Heart left ventricle (tissue), 16 donors: ENCODE measurements around the gene LVRN. TPM values are rescaled to one million over a fixed set of nuclear protein-coding genes. Genes with fewer than 3 reads are reported as not detected.

ENCODE experiments used
- ATAC-seq, 4 donors: fragments of 200-7000 bp; cut with Tn5 transposase; one replicate each; pipeline ENCODE4 v1.9.1; 2020 to 2022; ENCODE audit warnings: moderate library complexity in 4 of 4, mild to moderate bottlenecking in 3 of 4, moderate number of reproducible peaks in 1 of 4
- DNase-seq, 5 donors: peaks; one replicate each; pipeline ENCODE4 v3.0.0-alpha.2; 2020
- H3K27ac ChIP-seq, 12 donors: fragments of 200-600 bp; sonication (generic) in 4 of 12; one replicate each; pipeline versions ENCODE4 v1.5.0 to v1.8.0; 2016 to 2022; ENCODE audit warnings: mild to moderate bottlenecking in 2 of 12
- H3K27me3 ChIP-seq, 9 donors: fragments of 200-600 bp; sonication (generic) in 2 of 9; one replicate each; pipeline versions ENCODE4 v1.5.1 to v1.8.0; 2016 to 2022; ENCODE audit warnings: mild to moderate bottlenecking in 3 of 9
- H3K36me3 ChIP-seq, 9 donors: fragments of 200-600 bp; sonication (generic) in 2 of 9; one replicate each; pipeline versions ENCODE4 v1.5.0 to v1.8.0; 2018 to 2022; ENCODE audit warnings: mild to moderate bottlenecking in 2 of 9
- H3K4me1 ChIP-seq, 12 donors: fragments of 200-600 bp; sonication (generic) in 4 of 12; one replicate each; pipeline versions ENCODE4 v1.5.0 to v1.8.0; 2016 to 2022; ENCODE audit warnings: mild to moderate bottlenecking in 3 of 12
- H3K4me3 ChIP-seq, 12 donors: fragments of 200-600 bp; sonication (generic) in 4 of 12; one replicate each; pipeline versions ENCODE4 v1.5.0 to v1.8.0; 2017 to 2022; ENCODE audit warnings: mild to moderate bottlenecking in 9 of 12, moderate library complexity in 4 of 12
- H3K9me3 ChIP-seq, 12 donors: fragments of 200-600 bp; sonication (generic) in 4 of 12; one replicate each; pipeline versions ENCODE4 v1.5.0 to v1.8.0; 2016 to 2022; ENCODE audit warnings: mild to moderate bottlenecking in 1 of 12
- CTCF ChIP-seq, 12 donors: fragments of 200-600 bp; sonication (generic) in 4 of 12; IDR thresholded peaks; one replicate each; pipeline versions ENCODE4 v1.5.0 to v1.8.0; 2018 to 2022; ENCODE audit warnings: antibody characterized with exemption in 12 of 12, mild to moderate bottlenecking in 5 of 12
- POLR2A ChIP-seq, 2 donors: fragments of 450-650 bp; IDR thresholded peaks; one replicate each; pipeline ENCODE4 v1.6.1; 2017; ENCODE audit warnings: antibody characterized with exemption in 2 of 2, mild to moderate bottlenecking in 2 of 2, moderate library complexity in 2 of 2
- WGBS, 4 donors: extraction: QIAGEN DNeasy Blood & Tissue Kit in 2 of 4; methylation state at CpG; one replicate each; pipeline versions ENCODE4 v1.1.5 to v1.1.7; 2013 to 2018; 5-methylcytosine and 5-hydroxymethylcytosine counted together
- intact Hi-C, 10 donors: fragments of 100-400 bp; cut with DNase I; formaldehyde crosslinking; loops; one replicate each; pipeline versions ENCODE4 v1.11.1 to v1.14.2; 2022
- polyA plus RNA-seq, 2 donors: library from polyadenylated mRNA; stranded (reverse); fragments of 200-250 nt; gene quantifications; one replicate each; pipeline ENCODE4 v1.2.3, GENCODE V29; 2013
- total RNA-seq, 9 donors: library from RNA; depleted of rRNA in 2 of 9; stranded (reverse); fragments of >200 nt in 2 of 9; fragmentation: NEBNext Ultra II Directional in 3 of 9; extraction: Animal tissue kit (Norgen Biotek cat#: 25700) in 3 of 9; gene quantifications; one replicate each; pipeline versions ENCODE4 v1.1.0 to v1.2.4, GENCODE V29; 2016 to 2023
- donor health status: ischemic (EF 13 %, LVEDD 7.1; RV severe dilation, severe dysfunction).
- donor health status: healthy with polysubstance abuse.
- donor health status: DM: no; HTN: yes; CAD: no.
- donor health status: DM: no; HTN: no; CAD: no.
- donor health status: ischemic (EF 25% LVEDD 6.9; RV normal size, moderate dysfunction).
- donor health status: ischemic (EF 25% LVEDD 5.7; RV mildly dilated, moderate dysfunction).
- donor health status: healthy.
- donor health status: DM: yes; HTN: yes; CAD: no.
- donor health status: ischemic (EF 35%, LVEDD 5.7; RV mildly dilated, moderate dysfunction).
- donor health status: nonischemic (EF 11% LVEDD 7.7; RV severe dilation, severe dysfunction).
- donor health status: DM: yes; HTN: yes; CAD: no.
- donor health status: PGD.
- donor health status: ischemic (EF 29% LVEDD 5.4; RV normal size, mild dysfunction).
- donor health status: nonischemic (EF 23%, LVEDD 6.1; RV moderate dilation, normal function).

LVRN gene
- total and polyA plus RNA-seq, 11 donors: 0.13 to 2.1 (median 0.38) TPM; not detected in 3

GRCh38 chr5:116032094-116032517 lies 69.8 kb downstream of the LVRN start, which contains the start of gene ARL14EPL:
Gene ARL14EPL, plus strand, starts transcription at chr5:116032472. Its CDS starts 18,994 bp downstream, at chr5:116051466.
- Histone ChIP-seq H3K27me3 (no peaks in the 10 kb centered on the region), H3K4me1 (peaks cover 0 to 12% (median 0%) of the 10 kb centered on the region in 12 donors), H3K4me3 (no peak within 1 kb of the TSS), H3K36me3 (no peaks in the 10 kb centered on the region), H3K27ac (no peak within 1 kb of the TSS), H3K9me3 (no peaks in the 10 kb centered on the region)
- intact Hi-C loops: loop anchor here in 1 of 10 donors (10.0 kb wide), 1 partner anchor 137 kb away; no protein-coding TSS in a partner anchor
- 46 to 62% (median 52%) methylated on average over 9 of the region's 9 CpGs for WGBS, 4 donors
- TF ChIP-seq CTCF (IDR thresholded peaks at IDR 0.05): peak in 8 of 12 donors; percentile 7 to 42 (median 29)
- no peak for TF ChIP-seq POLR2A (IDR thresholded peaks at IDR 0.05)
- DNase-seq (peak in 2 of 5 donors; percentile 8 to 24), ATAC-seq (peak in 3 of 4 donors; percentile 73 to 88 (median 88))

- Histone ChIP-seq H3K27ac (no peak overlapping the region), H3K9me3 (no peaks in the 10 kb centered on the region), H3K4me1 (peaks cover 0 to 12% (median 0%) of the 10 kb centered on the region in 12 donors), H3K36me3 (no peaks in the 10 kb centered on the region), H3K27me3 (no peaks in the 10 kb centered on the region), H3K4me3 (no peak overlapping the region)
- ATAC-seq: no peak
- no peak for DNase-seq
- 84 to 89% (median 87%) methylated on average over 3 of the region's 3 CpGs for WGBS, 4 donors
- no peak for TF ChIP-seq POLR2A (IDR thresholded peaks at IDR 0.05)
- intact Hi-C loops: loop anchor here in 1 of 10 donors (10.0 kb wide), 1 partner anchor 138 kb away; no protein-coding TSS in a partner anchor
These were observed 70.7 kb downstream of the LVRN start for GRCh38 chr5:116032991-116033390.

GRCh38 chr5:116035123-116035522 lies 72.8 kb downstream of the LVRN start:
- Histone ChIP-seq H3K36me3 (no peaks in the 10 kb centered on the region), H3K9me3 (no peaks in the 10 kb centered on the region), H3K4me3 (no peak overlapping the region), H3K4me1 (peaks cover 0 to 16% (median 0%) of the 10 kb centered on the region in 12 donors), H3K27ac (no peak overlapping the region), H3K27me3 (peaks cover 0 to 5% (median 0%) of the 10 kb centered on the region in 9 donors)
- no peak for ATAC-seq
- no peak for DNase-seq
- intact Hi-C loops: loop anchor here in 1 of 10 donors (10.0 kb wide), 1 partner anchor 140 kb away; no protein-coding TSS in a partner anchor
- 82 to 90% (median 87%) methylated on average over 5 of the region's 5 CpGs for WGBS, 4 donors
- TF ChIP-seq CTCF (IDR thresholded peaks at IDR 0.05): no peak
- no peak for TF ChIP-seq POLR2A (IDR thresholded peaks at IDR 0.05)

- H3K27me3 ChIP-seq: peaks cover 0 to 5% (median 0%) of the 10 kb centered on the region in 9 donors
- WGBS, 4 donors: 62 to 74% (median 70%) methylated on average over 3 of the region's 3 CpGs
- no peak overlapping the region for H3K27ac ChIP-seq
- no peaks in the 10 kb centered on the region for H3K9me3 ChIP-seq
- TF ChIP-seq CTCF (IDR thresholded peaks at IDR 0.05) (no peak), POLR2A (IDR thresholded peaks at IDR 0.05) (no peak)
- DNase-seq: no peak
- intact Hi-C loops: loop anchor here in 1 of 10 donors (10.0 kb wide), 1 partner anchor 143 kb away; no protein-coding TSS in a partner anchor
- no peak for ATAC-seq
- no peaks in the 10 kb centered on the region for H3K36me3 ChIP-seq
- no peak overlapping the region for H3K4me3 ChIP-seq
- H3K4me1 ChIP-seq: peaks cover 0 to 5% (median 0%) of the 10 kb centered on the region in 12 donors
These were observed 75.1 kb downstream of the LVRN start for GRCh38 chr5:116037236-116037822.
